ENCODE data around the gene ABCC9.
"Not testable (repeated sequence)": the region's sequence is repeated elsewhere in the genome, so short reads cannot be mapped to it uniquely, and the experiment has no call there.

ABCC9 gene

GRCh38 chr12:21815306-21816062 lies 125.7 kb downstream of the ABCC9 start:
- DNase-seq (ENCODE audit: low read depth in 2 of 2), result no peak

- no peak for DNase-seq (ENCODE audit: low read depth in 2 of 2)
These were observed 126.4 kb downstream of the ABCC9 start for GRCh38 chr12:21814814-21815213.

- DNase-seq (ENCODE audit: low read depth in 2 of 2), result no peak
These were observed 126.9 kb downstream of the ABCC9 start for GRCh38 chr12:21814327-21814726.

- DNase-seq (ENCODE audit: low read depth in 2 of 2), result no peak
These were observed 127.5 kb downstream of the ABCC9 start for GRCh38 chr12:21813751-21814150.

- no peak for DNase-seq (ENCODE audit: low read depth in 2 of 2)
These were observed 128.1 kb downstream of the ABCC9 start for GRCh38 chr12:21813125-21813524.

GRCh38 chr12:21812340-21812739 lies 128.9 kb downstream of the ABCC9 start:
- not testable (repeated sequence) for DNase-seq (ENCODE audit: low read depth in 2 of 2)

GRCh38 chr12:21809100-21809499 lies 132.1 kb downstream of the ABCC9 start:
- DNase-seq (ENCODE audit: low read depth in 2 of 2), result no peak

- DNase-seq (ENCODE audit: low read depth in 2 of 2), result no peak
These were observed 135.0 kb downstream of the ABCC9 start for GRCh38 chr12:21806255-21806654.

GRCh38 chr12:21801522-21802288 lies 139.5 kb downstream of the ABCC9 start:
- DNase-seq (ENCODE audit: low read depth in 2 of 2), result no peak

- no peak for DNase-seq (ENCODE audit: low read depth in 2 of 2)
These were observed 141.2 kb downstream of the ABCC9 start for GRCh38 chr12:21800011-21800410.

GRCh38 chr12:21797539-21797938 lies 143.7 kb downstream of the ABCC9 start:
- DNase-seq (ENCODE audit: low read depth in 2 of 2), result no peak

- DNase-seq (ENCODE audit: low read depth in 2 of 2), result no peak
These were observed 145.4 kb downstream of the ABCC9 start for GRCh38 chr12:21795648-21796328.

GRCh38 chr12:21794807-21795595 lies 146.2 kb downstream of the ABCC9 start:
- not testable (repeated sequence) for DNase-seq (ENCODE audit: low read depth in 2 of 2)

GRCh38 chr12:21789687-21790086 lies 151.5 kb downstream of the ABCC9 start:
- not testable (repeated sequence) for DNase-seq (ENCODE audit: low read depth in 2 of 2)

- no peak for DNase-seq (ENCODE audit: low read depth in 2 of 2)
These were observed 152.9 kb downstream of the ABCC9 start for GRCh38 chr12:21788089-21788983.

GRCh38 chr12:21786041-21786531 lies 155.1 kb downstream of the ABCC9 start:
- DNase-seq (ENCODE audit: low read depth in 2 of 2), result no peak

- not testable (repeated sequence) for DNase-seq (ENCODE audit: low read depth in 2 of 2)
These were observed 158.5 kb downstream of the ABCC9 start for GRCh38 chr12:21782723-21783122.

- DNase-seq (ENCODE audit: low read depth in 2 of 2), result no peak
These were observed 160.4 kb downstream of the ABCC9 start for GRCh38 chr12:21780786-21781185.

- no peak for DNase-seq (ENCODE audit: low read depth in 2 of 2)
These were observed 165.1 kb downstream of the ABCC9 start for GRCh38 chr12:21776175-21776574.

GRCh38 chr12:21775133-21775820 lies 165.9 kb downstream of the ABCC9 start:
- DNase-seq (ENCODE audit: low read depth in 2 of 2), result no peak
